ENCODE measurements around the gene KIRREL1.

KIRREL1 gene

GRCh38 chr1:158035976-158036583 lies 42.6 kb downstream of the KIRREL1 start:
- DNase-seq (ENCODE audit: low spot score) = peak; percentile 60

- no peak for DNase-seq (ENCODE audit: low spot score)
Measured at GRCh38 chr1:158037008-158037865, 43.8 kb downstream of the KIRREL1 start.

GRCh38 chr1:158037866-158038359 lies 44.5 kb downstream of the KIRREL1 start:
- DNase-seq (ENCODE audit: low spot score) = no peak

DNA sequence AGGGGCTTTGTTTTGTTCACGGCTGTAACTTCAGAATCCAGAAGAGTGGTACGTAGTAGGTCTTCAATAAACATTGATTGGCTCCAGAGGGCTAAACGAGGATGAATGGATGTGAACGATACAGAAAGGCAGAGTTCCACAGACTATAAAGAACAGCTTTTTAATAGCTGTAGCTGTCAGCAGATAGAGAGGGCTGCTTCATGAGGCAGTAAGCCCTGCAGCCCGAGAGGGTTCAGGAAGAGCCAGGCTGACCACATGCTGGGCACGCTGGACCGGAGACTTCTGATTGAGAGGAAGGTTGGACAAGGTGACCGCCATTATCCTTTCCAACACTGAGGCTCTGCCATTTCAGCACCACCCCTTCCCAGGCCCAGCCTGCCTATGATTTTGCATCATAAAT lies 45.3 kb downstream of the KIRREL1 start:
- no peak for DNase-seq (ENCODE audit: low spot score)

- no peak for DNase-seq (ENCODE audit: low spot score)
Measured at GRCh38 chr1:158039380-158039779, 45.9 kb downstream of the KIRREL1 start.

GRCh38 chr1:158040323-158040722 lies 46.9 kb downstream of the KIRREL1 start:
- DNase-seq (ENCODE audit: low spot score) = no peak

DNA sequence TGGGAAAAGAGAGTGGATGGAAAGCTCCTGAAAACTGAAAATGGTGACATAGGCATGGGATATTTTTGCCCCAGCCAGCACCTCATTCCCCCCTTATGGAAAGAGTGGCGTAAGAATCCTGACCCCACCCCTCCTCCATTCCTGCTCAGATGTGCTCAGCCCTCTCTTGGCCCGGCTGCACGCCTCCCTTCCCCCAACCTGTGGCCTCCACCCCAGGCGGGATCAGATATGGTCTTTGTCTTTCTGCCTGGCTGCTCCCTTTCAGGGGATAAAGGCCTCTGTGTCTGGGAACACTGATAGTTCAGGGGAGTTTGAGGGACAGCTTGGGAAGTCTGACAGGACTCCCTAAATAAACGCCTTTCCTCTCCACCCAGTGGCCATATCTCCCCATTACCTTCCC lies 49.8 kb downstream of the KIRREL1 start:
- no peak for DNase-seq (ENCODE audit: low spot score)

GRCh38 chr1:158045639-158046038 lies 52.2 kb downstream of the KIRREL1 start:
- no peak for DNase-seq (ENCODE audit: low spot score)

DNA sequence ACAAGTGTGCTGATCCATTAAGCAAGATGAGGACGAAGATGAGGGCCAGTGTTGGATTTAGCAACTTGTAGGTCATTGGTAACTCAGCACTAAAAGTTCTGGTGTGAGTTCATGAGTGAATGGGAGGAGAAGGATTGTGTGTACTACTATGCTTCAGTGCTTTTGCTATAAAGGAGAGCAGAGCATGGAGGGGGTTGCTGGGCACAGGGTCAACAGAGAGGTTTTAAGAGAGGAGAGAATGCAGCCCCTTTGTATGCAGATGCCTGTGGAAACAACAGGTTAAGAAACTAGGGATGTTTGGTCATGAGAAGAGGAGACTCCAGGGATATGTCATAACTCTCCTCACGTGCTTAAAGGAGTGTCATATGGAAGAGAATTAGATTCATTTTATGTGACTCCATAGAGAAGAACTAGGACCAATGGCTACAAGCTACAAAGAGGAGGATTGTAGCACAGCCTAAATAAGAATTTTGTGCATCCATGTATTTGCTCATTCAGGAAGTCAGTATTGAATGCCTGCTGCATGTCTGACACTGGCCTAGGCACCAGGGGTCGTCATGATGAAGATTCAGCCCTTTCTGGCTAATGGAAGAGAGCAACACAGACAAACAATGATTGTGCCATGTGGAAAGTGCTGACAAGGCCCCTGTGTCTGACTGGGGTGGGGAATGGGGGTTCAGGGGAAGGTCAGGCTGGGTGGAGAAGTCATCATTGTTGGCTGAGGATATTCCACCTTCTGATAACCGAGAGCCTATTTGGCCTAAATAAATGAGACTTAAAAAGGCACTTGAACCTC lies 53.5 kb downstream of the KIRREL1 start:
- no peak for DNase-seq (ENCODE audit: low spot score)

DNA sequence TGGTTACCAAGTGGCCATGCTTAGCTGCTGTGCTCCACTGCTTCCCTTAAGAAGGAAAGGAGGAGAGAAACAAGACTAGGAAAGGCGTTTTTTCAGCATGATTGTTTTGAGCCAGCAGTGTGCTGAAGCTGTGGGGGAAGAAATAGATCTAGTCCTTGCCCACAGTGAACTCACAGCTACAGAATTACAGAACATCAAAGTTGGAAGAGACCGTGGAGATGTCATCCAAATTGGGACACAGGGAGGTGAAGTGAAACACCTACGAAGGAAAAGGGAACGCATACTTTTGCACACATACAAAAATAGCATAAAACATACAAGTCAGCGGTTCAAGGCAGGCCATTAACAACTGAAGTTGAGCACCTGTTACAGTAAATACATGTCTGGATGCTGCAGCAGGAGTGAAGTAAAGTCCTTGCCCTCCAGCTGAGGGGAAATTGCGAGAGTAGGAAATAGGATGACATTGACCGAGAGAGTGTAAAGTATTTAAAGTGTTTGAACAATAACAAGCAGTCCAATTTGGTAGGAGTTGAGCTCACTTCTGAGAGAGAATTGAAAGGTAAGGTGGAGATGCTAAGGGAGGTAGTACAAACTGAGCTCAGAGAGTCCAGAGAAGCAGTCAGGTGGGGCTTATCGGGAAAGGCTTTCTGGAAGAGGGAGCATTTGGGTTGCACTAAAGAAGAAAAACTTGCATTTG lies 55.1 kb downstream of the KIRREL1 start:
- no peak for DNase-seq (ENCODE audit: low spot score)

GRCh38 chr1:158049853-158050252 lies 56.4 kb downstream of the KIRREL1 start:
- DNase-seq (ENCODE audit: low spot score) = no peak

- DNase-seq (ENCODE audit: low spot score) = no peak
Measured at GRCh38 chr1:158053276-158053675, 59.8 kb downstream of the KIRREL1 start.

DNA sequence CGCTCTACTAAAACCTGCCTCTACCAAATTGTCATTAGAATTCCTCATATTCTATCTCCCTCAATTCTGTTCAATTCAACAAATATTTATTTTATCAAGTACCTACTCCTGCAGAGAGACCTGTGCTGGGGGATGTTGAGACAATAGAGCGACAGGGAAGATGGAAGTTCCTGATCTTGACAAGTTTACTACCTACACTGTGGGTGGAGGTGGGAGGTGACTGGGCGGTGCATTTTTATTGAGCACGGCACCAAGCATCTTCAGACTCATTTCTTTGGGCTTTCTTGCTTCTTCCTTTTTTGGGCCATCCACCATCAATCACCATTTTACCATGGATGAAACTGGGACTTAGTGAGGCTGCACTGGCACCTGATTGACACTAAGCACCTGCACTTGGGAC lies 61.3 kb downstream of the KIRREL1 start:
- DNase-seq (ENCODE audit: low spot score) = no peak

DNA sequence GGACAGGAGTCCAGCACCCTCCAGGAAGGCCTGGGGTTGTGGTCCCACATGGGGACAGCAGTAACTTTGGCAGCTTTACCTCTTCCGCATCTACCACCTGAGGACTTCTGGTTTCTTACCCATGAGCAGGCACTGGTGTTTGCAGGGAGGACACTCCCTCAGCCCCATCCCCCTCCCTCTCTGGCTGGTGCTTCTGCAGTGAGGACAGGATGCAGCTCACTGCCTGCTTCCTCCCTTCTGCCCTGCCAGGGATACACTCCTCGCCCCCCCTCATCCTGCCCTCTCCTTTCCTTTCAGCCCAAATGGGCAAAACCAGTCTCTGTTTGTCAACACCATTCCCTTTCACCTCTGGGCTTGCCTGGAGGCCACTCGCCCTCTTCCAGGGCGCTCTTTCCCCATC lies 62.4 kb downstream of the KIRREL1 start:
- DNase-seq (ENCODE audit: low spot score) = no peak

- DNase-seq (ENCODE audit: low spot score) = no peak
Measured at GRCh38 chr1:158056498-158056897, 63.1 kb downstream of the KIRREL1 start.

GRCh38 chr1:158058237-158058985 lies 65.0 kb downstream of the KIRREL1 start:
- DNase-seq (ENCODE audit: low spot score) = no peak

- no peak for DNase-seq (ENCODE audit: low spot score)
Measured at GRCh38 chr1:158059984-158060383, 66.5 kb downstream of the KIRREL1 start.

DNA sequence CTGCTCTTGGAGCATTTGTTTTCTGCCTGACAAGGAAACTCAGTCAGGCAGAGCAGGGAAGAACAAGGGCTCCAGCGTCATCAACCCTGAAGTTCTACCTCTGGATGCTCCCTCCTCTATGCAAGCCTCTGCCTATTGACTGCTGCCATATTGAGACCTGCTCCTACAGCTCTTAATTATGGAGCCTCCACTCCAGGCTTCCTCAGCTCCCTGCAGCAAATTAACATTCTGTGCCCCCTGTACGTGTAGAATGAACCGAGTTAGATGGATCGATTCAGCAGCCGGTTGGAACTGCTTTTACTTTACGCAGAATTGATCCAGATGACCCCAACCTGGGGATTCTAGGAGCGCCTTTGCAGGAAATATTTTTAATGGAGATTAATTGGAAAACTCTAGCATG lies 68.7 kb downstream of the KIRREL1 start:
- no peak for DNase-seq (ENCODE audit: low spot score)

DNA sequence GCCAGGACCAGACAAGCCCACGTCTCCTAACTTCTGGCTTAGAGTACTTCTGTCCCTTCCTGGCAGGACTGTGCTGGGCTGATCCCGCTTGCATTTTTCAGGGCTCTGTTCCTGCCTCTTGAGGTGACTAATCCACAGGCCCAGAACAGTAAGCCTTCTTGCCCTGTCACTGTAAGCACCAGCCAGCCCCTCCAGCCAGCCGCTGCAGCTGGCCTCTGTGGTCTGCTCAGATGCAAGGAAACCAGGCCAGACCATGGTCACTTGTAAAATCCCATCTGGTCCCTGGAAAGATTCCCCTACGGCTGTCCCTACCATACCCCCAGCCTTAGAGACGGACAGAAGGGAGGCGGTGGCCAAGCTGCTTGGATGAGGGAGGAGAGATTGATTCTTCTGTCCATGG lies 74.2 kb downstream of the KIRREL1 start:
- no peak for DNase-seq (ENCODE audit: low spot score)

DNA sequence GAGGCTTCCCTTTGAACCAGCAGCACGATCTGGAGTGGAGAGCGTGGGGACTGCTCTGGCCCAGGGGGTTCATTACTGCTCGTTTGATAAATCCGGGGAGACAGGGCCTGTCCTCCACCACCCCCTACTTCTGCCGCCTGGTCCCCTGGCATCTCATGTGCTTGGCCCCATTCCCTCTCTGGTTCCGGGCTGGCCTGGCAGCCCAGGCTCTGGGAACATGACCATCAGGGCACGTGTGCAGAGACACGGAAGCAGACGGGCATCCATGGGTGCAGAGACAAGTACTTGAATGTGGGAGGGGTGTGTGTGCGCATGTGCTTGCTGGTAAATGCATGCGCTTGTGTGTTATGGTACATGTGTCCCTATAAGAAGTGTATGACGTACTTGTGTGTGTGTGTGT lies 75.5 kb downstream of the KIRREL1 start:
- no peak for DNase-seq (ENCODE audit: low spot score)

- DNase-seq (ENCODE audit: low spot score) = no peak
Measured at GRCh38 chr1:158071138-158071537, 77.7 kb downstream of the KIRREL1 start.
